Endothelial cell of umbilical vein (primary cell): ENCODE results near the gene NPTX2. TPM values are rescaled to one million over a fixed set of nuclear protein-coding genes. Genes with fewer than 3 reads are reported as not detected.

Experiments used
- BruUV-seq: library from RNA; stranded (reverse); fragments of 400-500 nt; replicated peaks from 2 replicates; lab custom pipeline; 2021; lab: Mats Ljungman, UMichigan
- CTCF ChIA-PET: fragments of 300-600, 350-600 bp; sonication (Branson Sonifier 250); formaldehyde crosslinking; loops from one replicate; lab custom pipeline; 2021; ENCODE audit warnings: antibody characterized with exemption, inconsistent platforms; lab: Charles Lee
- POLR2A ChIA-PET: fragments of 300-600, 350-600 bp; sonication (Branson Sonifier 250); formaldehyde crosslinking; loops from one replicate; lab custom pipeline; 2021; ENCODE audit warnings: antibody characterized with exemption, inconsistent platforms; lab: Charles Lee
- DNase-seq: peaks from one replicate; pipeline ENCODE4 v3.0.0-alpha.2; 2011; ENCODE audit warnings: low read depth, low spot score
- FAIRE-seq: peaks from 2 replicates; lab custom pipeline; 2011; peaks lifted over from hg19 to GRCh38; lab: Jason Lieb, UNC
- H2AFZ ChIP-seq: 2 replicates; pipeline ENCODE4 v1.6.0; 2012; ENCODE audit warnings: low read depth, low read length, control low read depth, inconsistent platforms
- H3K27ac ChIP-seq: 2 replicates; pipeline ENCODE4 v1.5.1; 2011; ENCODE audit warnings: low read depth, mild to moderate bottlenecking, control low read depth, low read length, moderate library complexity; ENCODE audit not compliant: insufficient read depth
- H3K27me3 ChIP-seq, 2 experiments: 2 replicates each; pipeline versions ENCODE4 v1.6.0 to v1.6.1; 2011; ENCODE audit warnings: low read length in 2 of 2, mixed read lengths in 1 of 2; ENCODE audit not compliant: control insufficient read depth in 2 of 2, insufficient read depth in 2 of 2
- H3K36me3 ChIP-seq, 2 experiments: 2 replicates in 1 of 2; 3 replicates in 1 of 2; pipeline ENCODE4 v1.5.1; 2011; ENCODE audit warnings: low read length in 2 of 2, mild to moderate bottlenecking in 1 of 2, moderate library complexity in 1 of 2; ENCODE audit not compliant: control insufficient read depth in 2 of 2, insufficient read depth in 2 of 2; ENCODE audit errors: extremely low read depth in 1 of 2
- H3K4me1 ChIP-seq: 3 replicates; pipeline ENCODE4 v1.5.1; 2011; ENCODE audit warnings: mild to moderate bottlenecking, low read length; ENCODE audit not compliant: control insufficient read depth, insufficient read depth; ENCODE audit errors: extremely low read depth
- H3K4me2 ChIP-seq: 2 replicates; pipeline ENCODE4 v1.6.1; 2011; ENCODE audit warnings: low read length, control low read depth, mixed read lengths; ENCODE audit not compliant: insufficient read depth
- H3K4me3 ChIP-seq, 3 experiments: fragments of 200-600 bp in 1 of 3; sonication (generic), shearing (Covaris generic) in 1 of 3; replicated peaks in 1 of 3; 2 replicates each; pipeline ENCODE4 v1.5.1; 2011 to 2016; ENCODE audit warnings: control low read depth in 3 of 3, low read length in 3 of 3, mild to moderate bottlenecking in 2 of 3, inconsistent platforms in 1 of 3, low read depth in 1 of 3, moderate library complexity in 1 of 3; ENCODE audit not compliant: insufficient read depth in 1 of 3
- H3K79me2 ChIP-seq: 2 replicates; pipeline ENCODE4 v1.6.0; 2012; ENCODE audit warnings: low read length, inconsistent platforms; ENCODE audit not compliant: control insufficient read depth, insufficient read depth
- H3K9ac ChIP-seq: replicated peaks from 2 replicates; pipeline ENCODE3; 2011; ENCODE audit warnings: low read length, control low read depth; ENCODE audit not compliant: insufficient read depth; ENCODE audit errors: extremely low read depth
- H3K9me1 ChIP-seq: replicated peaks from 3 replicates; pipeline ENCODE4 v1.6.0; 2011; ENCODE audit warnings: mild to moderate bottlenecking, low read length; ENCODE audit not compliant: control insufficient read depth, insufficient read depth; ENCODE audit errors: extremely low read depth
- H3K9me3 ChIP-seq: replicated peaks from 2 replicates; pipeline ENCODE4 v1.5.1; 2012; ENCODE audit warnings: low read length, inconsistent platforms; ENCODE audit not compliant: control insufficient read depth, insufficient read depth
- H4K20me1 ChIP-seq: replicated peaks from 2 replicates; pipeline ENCODE3; 2011; ENCODE audit warnings: mild to moderate bottlenecking, low read length; ENCODE audit not compliant: control insufficient read depth, insufficient read depth; ENCODE audit errors: extremely low read depth
- EZH2 ChIP-seq: IDR thresholded peaks from 2 replicates; pipeline ENCODE4 v1.6.1; 2012; ENCODE audit warnings: borderline replicate concordance, low read depth, mild to moderate bottlenecking, moderate library complexity, low read length, inconsistent platforms; ENCODE audit not compliant: severe bottlenecking
- FOS ChIP-seq: IDR thresholded peaks from 2 replicates; pipeline ENCODE4 v1.6.1; 2011; ENCODE audit warnings: mild to moderate bottlenecking, low read length, moderate library complexity, borderline replicate concordance; ENCODE audit not compliant: insufficient read depth
- GATA2 ChIP-seq: IDR thresholded peaks from 2 replicates; pipeline ENCODE4 v1.7.0; 2011; ENCODE audit warnings: low read depth, mild to moderate bottlenecking, moderate library complexity, mixed read lengths, low read length; ENCODE audit not compliant: insufficient read length, insufficient read depth
- JUN ChIP-seq: IDR thresholded peaks from 2 replicates; pipeline ENCODE4 v1.6.1; 2011; ENCODE audit warnings: borderline replicate concordance, low read depth; ENCODE audit not compliant: insufficient read length, insufficient read depth
- MAX ChIP-seq: IDR thresholded peaks from 2 replicates; pipeline ENCODE4 v1.6.1; 2011; ENCODE audit not compliant: insufficient read depth, insufficient read length
- MYC ChIP-seq: IDR thresholded peaks from one replicate; pipeline ENCODE4 v1.6.1; 2011; ENCODE audit warnings: mild to moderate bottlenecking, low read depth, low read length
- POLR2A ChIP-seq: IDR thresholded peaks from 2 replicates; pipeline ENCODE4 v1.6.1; 2012; ENCODE audit warnings: low read depth, mild to moderate bottlenecking, control low read depth, low read length
- POLR2AphosphoS5 ChIP-seq: IDR thresholded peaks from 2 replicates; pipeline ENCODE4 v1.6.1; 2012; ENCODE audit warnings: low read depth, mild to moderate bottlenecking, control low read depth, low read length, moderate library complexity; ENCODE audit not compliant: insufficient read depth
- dilution Hi-C: fragments of 300-500 bp; cut with MboI; formaldehyde crosslinking; loops from one replicate; pipeline ENCODE4 v1.15.0; 2019; ENCODE audit warnings: low sequenced_read_pairs; ENCODE audit not compliant: extremely low pct_ligation_motif_present
- intact Hi-C: fragments of 100-400 bp; cut with micrococcal nuclease; formaldehyde crosslinking; loops from one replicate; pipeline ENCODE4 v1.10.0; 2022
- polyA plus RNA-seq, 4 experiments: library from polyadenylated mRNA; depleted of rRNA in 3 of 4; stranded (reverse) in 3 of 4; unstranded in 1 of 4; fragments of >200 nt; gene quantifications; 2 replicates each; pipeline versions ENCODE4 v1.2.1 to v1.2.3, GENCODE V29; 2011 to 2012; ENCODE audit warnings: missing spikeins in 1 of 4
- total RNA-seq: library from RNA; stranded (reverse); gene quantifications from 2 replicates; pipeline ENCODE4 v1.2.3, GENCODE V29; 2021
- TF ChIP-seq, protein P1 (sequence below), 2 donors: IDR thresholded peaks; 1 replicate in 1 of 2; 2 replicates in 1 of 2; pipeline ENCODE4 v1.5.1; 2011; ENCODE audit warnings: low read length in 2 of 2, mild to moderate bottlenecking in 2 of 2, moderate library complexity in 2 of 2, control low read depth in 1 of 2, inconsistent platforms in 1 of 2, low read depth in 1 of 2; ENCODE audit not compliant: insufficient read depth in 1 of 2; ENCODE audit errors: extremely low read depth in 1 of 2

Gene NPTX2
- total and polyA plus RNA-seq, 2 donors (not counting 3 experiments of a cell fraction or from before 2014, with no cell fraction given), result 0.15 to 0.53 TPM

- POLR2A ChIA-PET, result no interaction called here
- Histone ChIP-seq H3K4me3 (no peak overlapping the region), H3K9me1 (no peaks in the 10 kb centered on the region), H2AFZ (no peak overlapping the region), H3K9ac (no peak overlapping the region), H3K4me2 (no peak overlapping the region), H3K9me3 (no peaks in the 10 kb centered on the region), H3K79me2 (no peaks in the 10 kb centered on the region), H3K27me3 (no peaks in the 10 kb centered on the region), H3K27ac (no peak overlapping the region), H3K36me3 (no peaks in the 10 kb centered on the region), H4K20me1 (no peaks in the 10 kb centered on the region), H3K4me1 (no peaks in the 10 kb centered on the region)
- TF ChIP-seq POLR2A (no peak), MAX (no peak), MYC (no peak), POLR2AphosphoS5 (no peak), GATA2 (no peak), EZH2 (no peak), JUN (no peak), FOS (no peak)
- TF ChIP-seq, protein P1, sequence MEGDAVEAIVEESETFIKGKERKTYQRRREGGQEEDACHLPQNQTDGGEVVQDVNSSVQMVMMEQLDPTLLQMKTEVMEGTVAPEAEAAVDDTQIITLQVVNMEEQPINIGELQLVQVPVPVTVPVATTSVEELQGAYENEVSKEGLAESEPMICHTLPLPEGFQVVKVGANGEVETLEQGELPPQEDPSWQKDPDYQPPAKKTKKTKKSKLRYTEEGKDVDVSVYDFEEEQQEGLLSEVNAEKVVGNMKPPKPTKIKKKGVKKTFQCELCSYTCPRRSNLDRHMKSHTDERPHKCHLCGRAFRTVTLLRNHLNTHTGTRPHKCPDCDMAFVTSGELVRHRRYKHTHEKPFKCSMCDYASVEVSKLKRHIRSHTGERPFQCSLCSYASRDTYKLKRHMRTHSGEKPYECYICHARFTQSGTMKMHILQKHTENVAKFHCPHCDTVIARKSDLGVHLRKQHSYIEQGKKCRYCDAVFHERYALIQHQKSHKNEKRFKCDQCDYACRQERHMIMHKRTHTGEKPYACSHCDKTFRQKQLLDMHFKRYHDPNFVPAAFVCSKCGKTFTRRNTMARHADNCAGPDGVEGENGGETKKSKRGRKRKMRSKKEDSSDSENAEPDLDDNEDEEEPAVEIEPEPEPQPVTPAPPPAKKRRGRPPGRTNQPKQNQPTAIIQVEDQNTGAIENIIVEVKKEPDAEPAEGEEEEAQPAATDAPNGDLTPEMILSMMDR (IDR thresholded peaks at IDR 0.05; ENCODE audit: extremely low read depth in 1 of 2, insufficient read depth in 1 of 2, low read depth in 1 of 2, low read length in 2 of 2), result no peak
- no TSS peak for BruUV-seq
- CTCF ChIA-PET, result no interaction called here
- DNase-seq (no peak), FAIRE-seq (no peak)
- intact Hi-C loops (no loop called here), dilution Hi-C loops (no loop called here)
Measured at GRCh38 chr7:98659756-98660155, 42.7 kb downstream of the NPTX2 start.
